CD14-positive monocyte (primary cell): ENCODE results near the gene MAPK14. TPM values are rescaled to one million over a fixed set of nuclear protein-coding genes. Genes with fewer than 3 reads are reported as not detected.

Experiments
- DNase-seq, 3 donors: peaks; one replicate each; pipeline ENCODE4 v3.0.0-alpha.2; 2011 to 2022
- H2AFZ ChIP-seq: 2 replicates; pipeline ENCODE4 v1.6.0; 2012; ENCODE audit warnings: mild to moderate bottlenecking, low read depth, low read length, inconsistent platforms; ENCODE audit not compliant: insufficient read depth, poor library complexity, severe bottlenecking
- H3K27ac ChIP-seq, 2 donors: 1 replicate in 1 of 2; 2 replicates in 1 of 2; pipeline ENCODE4 v1.5.1; 2012 to 2013; ENCODE audit warnings: low read length in 2 of 2, control low read depth in 1 of 2, inconsistent platforms in 1 of 2, low read depth in 1 of 2, mild to moderate bottlenecking in 1 of 2
- H3K27me3 ChIP-seq, 2 donors: one replicate each; pipeline versions ENCODE4 v1.6.0 to v1.6.1; 2011 to 2013; ENCODE audit warnings: low read length in 2 of 2; ENCODE audit not compliant: control insufficient read depth in 2 of 2, insufficient read depth in 2 of 2
- H3K36me3 ChIP-seq, 2 donors: replicated peaks in 1 of 2; 1 replicate in 1 of 2; 2 replicates in 1 of 2; pipeline versions ENCODE4 v1.5.1 to v1.6.1; 2012 to 2013; ENCODE audit warnings: low read length in 2 of 2, control low read depth in 1 of 2, inconsistent platforms in 1 of 2, mild to moderate bottlenecking in 1 of 2; ENCODE audit not compliant: insufficient read depth in 2 of 2, control insufficient read depth in 1 of 2
- H3K4me1 ChIP-seq, 2 donors: 1 replicate in 1 of 2; 2 replicates in 1 of 2; pipeline versions ENCODE4 v1.5.1 to v1.6.1; 2012 to 2013; ENCODE audit warnings: low read length in 2 of 2, control low read depth in 1 of 2, inconsistent platforms in 1 of 2, mild to moderate bottlenecking in 1 of 2, moderate library complexity in 1 of 2; ENCODE audit not compliant: insufficient read depth in 2 of 2, control insufficient read depth in 1 of 2
- H3K4me2 ChIP-seq: replicated peaks from 2 replicates; pipeline ENCODE3; 2012; ENCODE audit warnings: low read length, moderate library complexity, mild to moderate bottlenecking; ENCODE audit not compliant: poor library complexity, severe bottlenecking; ENCODE audit errors: extremely low read depth
- H3K4me3 ChIP-seq, 3 experiments: fragments of 200-600 bp in 1 of 3; sonication (generic) in 1 of 3; replicated peaks in 1 of 3; 1 replicate in 2 of 3; 2 replicates in 1 of 3; pipeline ENCODE4 v1.5.1; 2011 to 2013; ENCODE audit warnings: low read length in 3 of 3, mild to moderate bottlenecking in 3 of 3, control low read depth in 2 of 3, low read depth in 2 of 3, inconsistent platforms in 1 of 3, moderate library complexity in 1 of 3
- H3K79me2 ChIP-seq: 2 replicates; pipeline ENCODE4 v1.6.0; 2012; ENCODE audit warnings: mild to moderate bottlenecking, control low read depth, inconsistent platforms, low read length, moderate library complexity; ENCODE audit not compliant: insufficient read depth
- H3K9ac ChIP-seq: 2 replicates; pipeline ENCODE4 v1.6.0; 2017; ENCODE audit warnings: low read length, mild to moderate bottlenecking; ENCODE audit not compliant: insufficient read depth, poor library complexity, severe bottlenecking
- H3K9me3 ChIP-seq, 2 donors: replicated peaks in 1 of 2; 1 replicate in 1 of 2; 2 replicates in 1 of 2; pipeline versions ENCODE4 v1.5.1 to v1.6.1; 2012 to 2013; ENCODE audit warnings: low read length in 2 of 2, control low read depth in 1 of 2; ENCODE audit not compliant: control insufficient read depth in 1 of 2, insufficient read depth in 1 of 2
- H4K20me1 ChIP-seq: 2 replicates; pipeline ENCODE4 v1.6.0; 2012; ENCODE audit warnings: mild to moderate bottlenecking, low read length, control low read depth, moderate library complexity; ENCODE audit not compliant: insufficient read depth
- H3K27ac Mint-ChIP-seq, 7 donors: one replicate each; pipeline ENCODE4 v1.8.0; 2020; ENCODE audit warnings: mild to moderate bottlenecking in 7 of 7, mixed read lengths in 7 of 7, moderate library complexity in 6 of 7, inconsistent platforms in 2 of 7
- H3K27me3 Mint-ChIP-seq, 3 donors: one replicate each; pipeline ENCODE4 v1.8.0; 2021 to 2022; ENCODE audit warnings: low read depth in 3 of 3, mild to moderate bottlenecking in 3 of 3, mixed read lengths in 3 of 3, moderate library complexity in 3 of 3, inconsistent platforms in 1 of 3
- H3K36me3 Mint-ChIP-seq, 2 donors: one replicate each; pipeline ENCODE4 v1.8.0; 2020; ENCODE audit warnings: mixed read lengths in 2 of 2, inconsistent platforms in 1 of 2, mild to moderate bottlenecking in 1 of 2
- H3K4me1 Mint-ChIP-seq: one replicate; pipeline ENCODE4 v1.8.0; 2020; ENCODE audit warnings: mild to moderate bottlenecking, mixed read lengths
- H3K4me3 Mint-ChIP-seq, 2 donors: one replicate each; pipeline ENCODE4 v1.8.0; 2020; ENCODE audit warnings: mild to moderate bottlenecking in 2 of 2, mixed read lengths in 2 of 2, moderate library complexity in 1 of 2
- H3K9me3 Mint-ChIP-seq, 7 donors: one replicate each; pipeline ENCODE4 v1.8.0; 2020 to 2022; ENCODE audit warnings: mixed read lengths in 7 of 7, mild to moderate bottlenecking in 6 of 7, moderate library complexity in 6 of 7, inconsistent platforms in 2 of 7
- CTCF ChIP-seq: fragments of 200-600 bp; IDR thresholded peaks from one replicate; pipeline ENCODE4 v1.8.0; 2022; ENCODE audit warnings: antibody characterized with exemption, mild to moderate bottlenecking
- WGBS: methylation state at CpG from one replicate; pipeline ENCODE4 v1.1.5; 2013; ENCODE audit warnings: missing lambda C conversion rate; ENCODE audit not compliant: insufficient coverage; 5-methylcytosine and 5-hydroxymethylcytosine counted together
- intact Hi-C, 2 donors: fragments of 100-400 bp; cut with micrococcal nuclease; formaldehyde crosslinking; loops; one replicate each; pipeline versions ENCODE4 v1.15.0 to v1.15.1; 2023
- polyA plus RNA-seq, 3 donors: library from polyadenylated mRNA; depleted of rRNA in 1 of 3; unstranded in 2 of 3; stranded (reverse) in 1 of 3; fragments of 300-500 nt in 2 of 3; fragments of >200 nt in 1 of 3; fragmentation: Illumina TruSeq in 2 of 3; gene quantifications; 1 replicate in 2 of 3; 2 replicates in 1 of 3; pipeline ENCODE4 v1.2.3, GENCODE V29; 2012 to 2021

The MAPK14 gene
- polyA plus RNA-seq, 3 donors = 56.6 to 96.6 (median 83.7) TPM

DNA sequence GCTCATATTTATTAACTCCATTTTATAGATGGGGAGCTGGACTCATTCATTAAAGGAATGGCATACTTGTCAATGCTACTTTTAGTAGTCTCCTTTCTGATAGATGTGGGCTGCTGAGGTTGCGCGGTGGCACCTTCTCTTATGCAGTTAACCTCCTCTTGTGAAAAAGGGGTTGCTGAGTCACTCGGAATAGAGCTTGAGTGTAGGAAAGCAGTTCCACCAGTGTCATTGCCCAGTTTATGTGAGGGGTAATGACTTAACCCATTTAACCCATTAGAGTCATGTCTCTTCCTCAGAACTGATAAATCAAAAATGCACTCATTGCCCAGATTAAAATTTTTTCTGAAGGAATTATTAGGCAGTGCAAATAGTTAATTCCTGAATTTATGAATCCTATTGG, 6.3 kb downstream of the MAPK14 start:
- Histone ChIP-seq H4K20me1 (peaks cover 79% of the 10 kb centered on the region), H3K4me1 (peaks cover 87 to 89% of the 10 kb centered on the region in 2 donors), H3K27ac (peak overlapping the region in 1 of 2 donors; percentile 71), H3K4me2 (peak overlapping the region; percentile 92), H3K9ac (no peak overlapping the region), H3K36me3 (no peaks in the 10 kb centered on the region), H2AFZ (no peak overlapping the region), H3K9me3 (no peaks in the 10 kb centered on the region), H3K4me3 (peak overlapping the region in 2 of 3 experiments; percentile 18 to 99), H3K79me2 (peaks cover 100% of the 10 kb centered on the region), H3K27me3 (no peaks in the 10 kb centered on the region)
- no CpG with 5 or more reads among the region's 3 CpGs for WGBS
- no peaks in the 10 kb centered on the region for H3K27me3 Mint-ChIP-seq
- peak; percentile 54 to 79 (median 70) for DNase-seq
- H3K4me3 Mint-ChIP-seq = peak overlapping the region in 1 of 2 donors; percentile 71
- peaks cover 3 to 15% of the 10 kb centered on the region in 2 donors for H3K36me3 Mint-ChIP-seq
- H3K27ac Mint-ChIP-seq = peak overlapping the region; percentile 83 to 92 (median 86)
- intact Hi-C loops = no loop called here
- peaks cover 80% of the 10 kb centered on the region for H3K4me1 Mint-ChIP-seq
- TF ChIP-seq CTCF = no peak
- H3K9me3 Mint-ChIP-seq = no peaks in the 10 kb centered on the region

DNA sequence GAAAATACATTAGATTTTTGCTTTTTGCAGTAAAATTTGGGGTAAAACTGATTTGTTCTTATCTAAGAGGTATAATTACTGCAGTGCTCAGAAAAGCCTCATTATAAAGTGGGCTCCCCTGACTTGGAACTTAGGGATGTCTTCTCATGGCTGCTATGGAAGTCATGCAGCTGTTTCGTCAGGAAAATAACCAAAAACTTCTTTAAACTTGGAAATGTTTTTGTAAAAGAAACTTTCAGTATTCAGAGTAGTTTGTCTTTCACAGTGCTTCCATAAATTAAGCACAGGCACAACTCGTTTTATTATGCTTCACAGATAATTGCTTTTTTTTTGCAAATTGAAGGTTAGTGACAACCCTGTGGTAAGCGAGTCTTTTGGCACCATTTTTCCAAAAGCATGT, 6.8 kb downstream of the MAPK14 start:
- Histone ChIP-seq H3K4me3 (peak overlapping the region in 2 of 3 experiments; percentile 18 to 99), H3K4me2 (peak overlapping the region; percentile 92), H2AFZ (no peak overlapping the region), H4K20me1 (peaks cover 83% of the 10 kb centered on the region), H3K27ac (peak overlapping the region in 1 of 2 donors; percentile 71), H3K9ac (no peak overlapping the region), H3K27me3 (no peaks in the 10 kb centered on the region), H3K36me3 (no peaks in the 10 kb centered on the region), H3K9me3 (no peaks in the 10 kb centered on the region), H3K79me2 (peaks cover 100% of the 10 kb centered on the region), H3K4me1 (peaks cover 92 to 93% of the 10 kb centered on the region in 2 donors)
- no peak for DNase-seq
- H3K27ac Mint-ChIP-seq = peak overlapping the region; percentile 68 to 92 (median 85)
- peak overlapping the region in 1 of 2 donors; percentile 59 for H3K4me3 Mint-ChIP-seq
- intact Hi-C loops = no loop called here
- 60% methylated on average over 1 of the region's 3 CpGs for WGBS
- H3K36me3 Mint-ChIP-seq = peaks cover 3 to 19% of the 10 kb centered on the region in 2 donors
- H3K27me3 Mint-ChIP-seq = no peaks in the 10 kb centered on the region
- no peak for TF ChIP-seq CTCF
- H3K4me1 Mint-ChIP-seq = peaks cover 85% of the 10 kb centered on the region
- no peaks in the 10 kb centered on the region for H3K9me3 Mint-ChIP-seq
